ENCODE data around the gene PSMA6. TPM values are rescaled to one million over a fixed set of nuclear protein-coding genes. Genes with fewer than 3 reads are reported as not detected.

Gene PSMA6
- total RNA-seq, 1 donor from 2014 or later = 96.6 TPM

GRCh38 chr14:35339761-35340406, 47.7 kb downstream of the PSMA6 start:
- intact Hi-C loops (cut with DNase I) = loop anchor here (2.0 kb wide), 1 partner anchor 47 kb away; the partner anchor contains the start of gene PSMA6
- Histone ChIP-seq H3K27me3 (no peaks in the 10 kb centered on the region), H3K9me3 (no peaks in the 10 kb centered on the region), H3K36me3 (no peaks in the 10 kb centered on the region), H3K27ac (peak overlapping the region; percentile 95 to 97), H3K4me1 (peaks cover 11 to 39% of the 10 kb centered on the region in 2 donors), H3K4me3 (no peak overlapping the region)
- TF ChIP-seq, protein P1, sequence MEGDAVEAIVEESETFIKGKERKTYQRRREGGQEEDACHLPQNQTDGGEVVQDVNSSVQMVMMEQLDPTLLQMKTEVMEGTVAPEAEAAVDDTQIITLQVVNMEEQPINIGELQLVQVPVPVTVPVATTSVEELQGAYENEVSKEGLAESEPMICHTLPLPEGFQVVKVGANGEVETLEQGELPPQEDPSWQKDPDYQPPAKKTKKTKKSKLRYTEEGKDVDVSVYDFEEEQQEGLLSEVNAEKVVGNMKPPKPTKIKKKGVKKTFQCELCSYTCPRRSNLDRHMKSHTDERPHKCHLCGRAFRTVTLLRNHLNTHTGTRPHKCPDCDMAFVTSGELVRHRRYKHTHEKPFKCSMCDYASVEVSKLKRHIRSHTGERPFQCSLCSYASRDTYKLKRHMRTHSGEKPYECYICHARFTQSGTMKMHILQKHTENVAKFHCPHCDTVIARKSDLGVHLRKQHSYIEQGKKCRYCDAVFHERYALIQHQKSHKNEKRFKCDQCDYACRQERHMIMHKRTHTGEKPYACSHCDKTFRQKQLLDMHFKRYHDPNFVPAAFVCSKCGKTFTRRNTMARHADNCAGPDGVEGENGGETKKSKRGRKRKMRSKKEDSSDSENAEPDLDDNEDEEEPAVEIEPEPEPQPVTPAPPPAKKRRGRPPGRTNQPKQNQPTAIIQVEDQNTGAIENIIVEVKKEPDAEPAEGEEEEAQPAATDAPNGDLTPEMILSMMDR (IDR thresholded peaks at IDR 0.05) = no peak
- peak in 1 of 2 donors; percentile 68 for DNase-seq (ENCODE audit: low spot score in 2 of 2)

- TF ChIP-seq, protein P1 (IDR thresholded peaks at IDR 0.05) = no peak
- peaks cover 11 to 36% of the 10 kb centered on the region in 2 donors for H3K4me1 ChIP-seq
- intact Hi-C loops (cut with DNase I) = loop anchor here (1.0 to 2.0 kb wide), 2 partner anchors 24 to 48 kb away; partner anchors contain the start of gene PSMA6
- DNase-seq (ENCODE audit: low spot score in 2 of 2) = no peak
- no peaks in the 10 kb centered on the region for H3K27me3 ChIP-seq
- no peaks in the 10 kb centered on the region for H3K9me3 ChIP-seq
- H3K36me3 ChIP-seq = no peaks in the 10 kb centered on the region
- H3K4me3 ChIP-seq = peak overlapping the region in 1 of 2 donors; percentile 32
- H3K27ac ChIP-seq = peak overlapping the region; percentile 95 to 97
Observed at GRCh38 chr14:35340616-35341453, 48.7 kb downstream of the PSMA6 start.

GRCh38 chr14:35341454-35341750, 49.2 kb downstream of the PSMA6 start:
- TF ChIP-seq, protein P1 (IDR thresholded peaks at IDR 0.05) = no peak
- Histone ChIP-seq H3K4me1 (peaks cover 11 to 33% of the 10 kb centered on the region in 2 donors), H3K27ac (peak overlapping the region; percentile 95 to 97), H3K4me3 (peak overlapping the region; percentile 32 to 48), H3K9me3 (no peaks in the 10 kb centered on the region), H3K36me3 (no peaks in the 10 kb centered on the region), H3K27me3 (no peaks in the 10 kb centered on the region)
- no peak for DNase-seq (ENCODE audit: low spot score in 2 of 2)
- intact Hi-C loops (cut with DNase I) = loop anchor here (1.0 to 2.0 kb wide), 2 partner anchors 24 to 49 kb away; partner anchors contain the start of gene PSMA6

DNA sequence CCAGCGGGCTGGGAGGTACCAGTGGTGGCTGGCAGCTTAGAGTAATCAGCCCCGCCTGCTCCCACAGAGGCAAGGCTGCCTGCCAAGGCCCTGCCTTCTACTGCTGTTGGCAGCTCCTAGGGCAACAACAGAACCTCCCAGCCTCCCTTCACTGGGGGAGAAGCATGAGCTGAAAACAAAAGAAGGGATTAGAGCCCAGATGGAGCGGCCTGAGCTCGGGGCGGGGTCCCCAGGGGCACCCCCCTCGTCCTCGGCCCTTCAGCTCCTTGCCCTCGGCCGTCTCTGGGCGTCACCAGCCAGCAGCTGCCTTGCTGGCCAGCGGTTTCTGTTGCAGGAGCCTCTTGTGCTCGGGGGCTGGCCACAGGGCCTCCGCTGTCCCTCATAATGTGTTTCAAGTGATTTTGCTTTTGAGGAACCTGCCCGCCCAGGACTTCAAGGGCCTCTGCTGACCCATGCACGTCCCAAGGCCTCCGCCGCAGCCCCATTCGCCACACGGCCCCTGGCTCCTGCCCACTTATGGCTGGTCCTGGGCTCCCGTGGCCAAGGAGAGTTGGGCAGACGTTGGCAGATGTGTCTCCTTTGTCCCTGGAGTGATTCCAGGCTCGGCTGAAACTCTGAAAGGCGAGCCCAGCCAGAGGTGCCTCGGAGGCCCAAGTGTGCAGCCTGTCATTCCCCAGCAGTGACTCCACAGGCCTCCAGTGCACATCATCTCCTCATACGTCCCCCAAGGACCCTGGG, 49.7 kb downstream of the PSMA6 start:
- Histone ChIP-seq H3K9me3 (no peaks in the 10 kb centered on the region), H3K36me3 (no peaks in the 10 kb centered on the region), H3K27ac (peak overlapping the region; percentile 95 to 97), H3K4me3 (peak overlapping the region; percentile 48 to 58), H3K4me1 (peaks cover 11 to 33% of the 10 kb centered on the region in 2 donors), H3K27me3 (no peaks in the 10 kb centered on the region)
- TF ChIP-seq, protein P1 (IDR thresholded peaks at IDR 0.05) = no peak
- peak; percentile 97 to 99 for DNase-seq (ENCODE audit: low spot score in 2 of 2)
- intact Hi-C loops (cut with DNase I) = loop anchor here (1.0 to 2.0 kb wide), 4 partner anchors 23 to 61 kb away; partner anchors contain the start of gene PSMA6

DNA sequence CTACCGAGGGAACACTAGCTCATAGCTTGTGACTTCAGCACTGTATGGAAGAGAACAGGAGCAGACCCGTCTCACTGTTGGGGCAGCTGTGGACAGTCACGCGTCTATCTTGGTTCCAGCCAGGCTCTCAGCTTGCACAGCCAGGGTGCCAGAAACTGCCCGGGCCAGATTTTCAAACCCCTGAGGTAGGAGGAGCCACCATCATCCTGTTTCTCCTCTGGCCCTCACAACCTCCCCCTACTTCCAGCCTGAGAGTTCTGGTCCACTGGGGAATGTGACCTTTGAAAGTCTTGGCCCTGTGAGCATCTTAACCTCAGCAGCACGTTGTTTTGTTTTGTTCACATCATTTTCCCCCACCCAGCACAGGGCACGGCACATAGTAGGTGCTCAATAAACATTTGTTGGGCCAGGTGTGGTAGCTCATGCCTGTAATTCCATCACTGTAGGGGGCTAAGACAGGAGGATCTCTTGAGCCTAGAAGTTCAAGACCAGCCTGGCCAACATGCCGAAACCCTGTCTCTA, 50.4 kb downstream of the PSMA6 start:
- H3K27me3 ChIP-seq = no peaks in the 10 kb centered on the region

More for the DNA sequence above, 50.4 kb downstream of the PSMA6 start:
- Histone ChIP-seq H3K36me3 (no peaks in the 10 kb centered on the region), H3K4me1 (peaks cover 11 to 27% of the 10 kb centered on the region in 2 donors), H3K27ac (peak overlapping the region; percentile 95 to 97), H3K9me3 (no peaks in the 10 kb centered on the region), H3K4me3 (peak overlapping the region; percentile 48 to 58)
- intact Hi-C loops (cut with DNase I) = loop anchor here (1.0 kb wide), 2 partner anchors 42 to 61 kb away; no protein-coding TSS in a partner anchor
- no peak for DNase-seq (ENCODE audit: low spot score in 2 of 2)
- TF ChIP-seq, protein P1 (IDR thresholded peaks at IDR 0.05) = no peak
